CD14-positive monocyte (primary cell): ENCODE data around the gene IPMK. TPM values are rescaled to one million over a fixed set of nuclear protein-coding genes. Genes with fewer than 3 reads are reported as not detected.

Source experiments
- DNase-seq, 3 donors: peaks; one replicate each; pipeline ENCODE4 v3.0.0-alpha.2; 2011 to 2022
- H2AFZ ChIP-seq: 2 replicates; pipeline ENCODE4 v1.6.0; 2012; ENCODE audit warnings: mild to moderate bottlenecking, low read depth, low read length, inconsistent platforms; ENCODE audit not compliant: insufficient read depth, poor library complexity, severe bottlenecking
- H3K27ac ChIP-seq, 2 donors: 1 replicate in 1 of 2; 2 replicates in 1 of 2; pipeline ENCODE4 v1.5.1; 2012 to 2013; ENCODE audit warnings: low read length in 2 of 2, control low read depth in 1 of 2, inconsistent platforms in 1 of 2, low read depth in 1 of 2, mild to moderate bottlenecking in 1 of 2
- H3K27me3 ChIP-seq, 2 donors: one replicate each; pipeline versions ENCODE4 v1.6.0 to v1.6.1; 2011 to 2013; ENCODE audit warnings: low read length in 2 of 2; ENCODE audit not compliant: control insufficient read depth in 2 of 2, insufficient read depth in 2 of 2
- H3K36me3 ChIP-seq, 2 donors: replicated peaks in 1 of 2; 1 replicate in 1 of 2; 2 replicates in 1 of 2; pipeline versions ENCODE4 v1.5.1 to v1.6.1; 2012 to 2013; ENCODE audit warnings: low read length in 2 of 2, control low read depth in 1 of 2, inconsistent platforms in 1 of 2, mild to moderate bottlenecking in 1 of 2; ENCODE audit not compliant: insufficient read depth in 2 of 2, control insufficient read depth in 1 of 2
- H3K4me1 ChIP-seq, 2 donors: 1 replicate in 1 of 2; 2 replicates in 1 of 2; pipeline versions ENCODE4 v1.5.1 to v1.6.1; 2012 to 2013; ENCODE audit warnings: low read length in 2 of 2, control low read depth in 1 of 2, inconsistent platforms in 1 of 2, mild to moderate bottlenecking in 1 of 2, moderate library complexity in 1 of 2; ENCODE audit not compliant: insufficient read depth in 2 of 2, control insufficient read depth in 1 of 2
- H3K4me2 ChIP-seq: replicated peaks from 2 replicates; pipeline ENCODE3; 2012; ENCODE audit warnings: low read length, moderate library complexity, mild to moderate bottlenecking; ENCODE audit not compliant: poor library complexity, severe bottlenecking; ENCODE audit errors: extremely low read depth
- H3K4me3 ChIP-seq, 3 experiments: fragments of 200-600 bp in 1 of 3; sonication (generic) in 1 of 3; replicated peaks in 1 of 3; 1 replicate in 2 of 3; 2 replicates in 1 of 3; pipeline ENCODE4 v1.5.1; 2011 to 2013; ENCODE audit warnings: low read length in 3 of 3, mild to moderate bottlenecking in 3 of 3, control low read depth in 2 of 3, low read depth in 2 of 3, inconsistent platforms in 1 of 3, moderate library complexity in 1 of 3
- H3K79me2 ChIP-seq: 2 replicates; pipeline ENCODE4 v1.6.0; 2012; ENCODE audit warnings: mild to moderate bottlenecking, control low read depth, inconsistent platforms, low read length, moderate library complexity; ENCODE audit not compliant: insufficient read depth
- H3K9ac ChIP-seq: 2 replicates; pipeline ENCODE4 v1.6.0; 2017; ENCODE audit warnings: low read length, mild to moderate bottlenecking; ENCODE audit not compliant: insufficient read depth, poor library complexity, severe bottlenecking
- H3K9me3 ChIP-seq, 2 donors: replicated peaks in 1 of 2; 1 replicate in 1 of 2; 2 replicates in 1 of 2; pipeline versions ENCODE4 v1.5.1 to v1.6.1; 2012 to 2013; ENCODE audit warnings: low read length in 2 of 2, control low read depth in 1 of 2; ENCODE audit not compliant: control insufficient read depth in 1 of 2, insufficient read depth in 1 of 2
- H4K20me1 ChIP-seq: 2 replicates; pipeline ENCODE4 v1.6.0; 2012; ENCODE audit warnings: mild to moderate bottlenecking, low read length, control low read depth, moderate library complexity; ENCODE audit not compliant: insufficient read depth
- H3K27ac Mint-ChIP-seq, 7 donors: one replicate each; pipeline ENCODE4 v1.8.0; 2020; ENCODE audit warnings: mild to moderate bottlenecking in 7 of 7, mixed read lengths in 7 of 7, moderate library complexity in 6 of 7, inconsistent platforms in 2 of 7
- H3K27me3 Mint-ChIP-seq, 3 donors: one replicate each; pipeline ENCODE4 v1.8.0; 2021 to 2022; ENCODE audit warnings: low read depth in 3 of 3, mild to moderate bottlenecking in 3 of 3, mixed read lengths in 3 of 3, moderate library complexity in 3 of 3, inconsistent platforms in 1 of 3
- H3K36me3 Mint-ChIP-seq, 2 donors: one replicate each; pipeline ENCODE4 v1.8.0; 2020; ENCODE audit warnings: mixed read lengths in 2 of 2, inconsistent platforms in 1 of 2, mild to moderate bottlenecking in 1 of 2
- H3K4me1 Mint-ChIP-seq: one replicate; pipeline ENCODE4 v1.8.0; 2020; ENCODE audit warnings: mild to moderate bottlenecking, mixed read lengths
- H3K4me3 Mint-ChIP-seq, 2 donors: one replicate each; pipeline ENCODE4 v1.8.0; 2020; ENCODE audit warnings: mild to moderate bottlenecking in 2 of 2, mixed read lengths in 2 of 2, moderate library complexity in 1 of 2
- H3K9me3 Mint-ChIP-seq, 7 donors: one replicate each; pipeline ENCODE4 v1.8.0; 2020 to 2022; ENCODE audit warnings: mixed read lengths in 7 of 7, mild to moderate bottlenecking in 6 of 7, moderate library complexity in 6 of 7, inconsistent platforms in 2 of 7
- CTCF ChIP-seq: fragments of 200-600 bp; IDR thresholded peaks from one replicate; pipeline ENCODE4 v1.8.0; 2022; ENCODE audit warnings: antibody characterized with exemption, mild to moderate bottlenecking
- WGBS: methylation state at CpG from one replicate; pipeline ENCODE4 v1.1.5; 2013; ENCODE audit warnings: missing lambda C conversion rate; ENCODE audit not compliant: insufficient coverage; 5-methylcytosine and 5-hydroxymethylcytosine counted together
- intact Hi-C, 2 donors: fragments of 100-400 bp; cut with micrococcal nuclease; formaldehyde crosslinking; loops; one replicate each; pipeline versions ENCODE4 v1.15.0 to v1.15.1; 2023
- polyA plus RNA-seq, 3 donors: library from polyadenylated mRNA; depleted of rRNA in 1 of 3; unstranded in 2 of 3; stranded (reverse) in 1 of 3; fragments of 300-500 nt in 2 of 3; fragments of >200 nt in 1 of 3; fragmentation: Illumina TruSeq in 2 of 3; gene quantifications; 1 replicate in 2 of 3; 2 replicates in 1 of 3; pipeline ENCODE4 v1.2.3, GENCODE V29; 2012 to 2021

The IPMK gene
- polyA plus RNA-seq, 3 donors, result 6.1 to 10.9 (median 8.8) TPM

DNA sequence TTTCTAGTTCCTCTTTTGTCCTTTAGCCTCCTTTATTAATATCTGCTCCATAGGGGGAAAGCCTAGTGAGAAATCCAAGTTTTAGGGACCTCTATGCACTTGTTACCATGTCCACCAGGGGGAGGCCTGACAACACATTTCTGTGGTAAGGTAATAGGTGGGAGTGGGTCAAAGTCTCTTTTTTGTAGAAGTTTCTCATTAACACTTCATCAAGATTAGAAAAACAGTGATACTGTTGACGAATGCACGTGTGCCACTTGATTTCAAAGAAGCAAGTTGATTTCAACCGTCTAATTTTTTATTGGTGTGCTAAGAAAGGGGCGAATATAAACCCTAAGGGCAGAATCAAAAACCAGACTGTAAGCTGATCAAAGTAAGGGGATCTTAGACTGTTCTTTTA lies 31.9 kb upstream of the IPMK start:
- intact Hi-C loops, result no loop called here
- peak; percentile 84 for TF ChIP-seq CTCF
- no peaks in the 10 kb centered on the region for H3K9me3 ChIP-seq
- peaks cover 9 to 13% of the 10 kb centered on the region in 2 donors for H3K27me3 ChIP-seq
- Mint-ChIP-seq H3K36me3 (no peaks in the 10 kb centered on the region), H3K4me3 (no peak overlapping the region), H3K4me1 (peaks cover 10% of the 10 kb centered on the region), H3K9me3 (peaks cover 0 to 1% (median 0%) of the 10 kb centered on the region in 7 donors), H3K27me3 (peaks cover 5 to 10% (median 7%) of the 10 kb centered on the region in 3 donors), H3K27ac (peak overlapping the region in 2 of 7 donors; percentile 15 to 35)
- H3K4me3 ChIP-seq, result no peak overlapping the region
- no peaks in the 10 kb centered on the region for H3K79me2 ChIP-seq
- no CpG with 5 or more reads among the region's 4 CpGs for WGBS
- no peaks in the 10 kb centered on the region for H3K36me3 ChIP-seq
- H3K9ac ChIP-seq, result no peak overlapping the region
- H2AFZ ChIP-seq, result no peak overlapping the region
- no peak overlapping the region for H3K27ac ChIP-seq
- no peak overlapping the region for H3K4me2 ChIP-seq
- no peaks in the 10 kb centered on the region for H4K20me1 ChIP-seq
- H3K4me1 ChIP-seq, result peaks cover 0 to 4% of the 10 kb centered on the region in 2 donors
- DNase-seq, result peak; percentile 66 to 83 (median 76)

- no peaks in the 10 kb centered on the region for H3K9me3 ChIP-seq
- Mint-ChIP-seq H3K27me3 (peaks cover 0 to 2% (median 1%) of the 10 kb centered on the region in 3 donors), H3K27ac (no peak overlapping the region), H3K4me3 (no peak overlapping the region), H3K4me1 (no peaks in the 10 kb centered on the region), H3K36me3 (no peaks in the 10 kb centered on the region), H3K9me3 (peaks cover 0 to 2% (median 0%) of the 10 kb centered on the region in 7 donors)
- TF ChIP-seq CTCF, result no peak
- no peak overlapping the region for H2AFZ ChIP-seq
- H3K27ac ChIP-seq, result no peak overlapping the region
- H3K9ac ChIP-seq, result no peak overlapping the region
- H3K4me1 ChIP-seq, result no peaks in the 10 kb centered on the region
- intact Hi-C loops, result loop anchor here (5.0 kb wide), 1 partner anchor 117 kb away; no protein-coding TSS in a partner anchor
- WGBS, result no CpG with 5 or more reads among the region's 5 CpGs
- no peaks in the 10 kb centered on the region for H4K20me1 ChIP-seq
- no peak for DNase-seq
- no peaks in the 10 kb centered on the region for H3K36me3 ChIP-seq
- H3K27me3 ChIP-seq, result no peaks in the 10 kb centered on the region
- H3K4me3 ChIP-seq, result no peak overlapping the region
- H3K79me2 ChIP-seq, result no peaks in the 10 kb centered on the region
- H3K4me2 ChIP-seq, result no peak overlapping the region
Observed at GRCh38 chr10:58293989-58294388, 26.3 kb upstream of the IPMK start.
